Nephron progenitor cell (in vitro differentiated cells): Measurements from ENCODE around the gene USP38.

Source experiments
- DNase-seq: peaks from one replicate; pipeline ENCODE4 v3.0.0; 2021
- H3K27ac Mint-ChIP-seq: 2 replicates; pipeline ENCODE4 v1.8.0; 2021; ENCODE audit warnings: mild to moderate bottlenecking, moderate library complexity, mixed read lengths
- H3K27me3 Mint-ChIP-seq: 2 replicates; pipeline ENCODE4 v1.8.0; 2021; ENCODE audit warnings: mild to moderate bottlenecking, low read depth, mixed read lengths; ENCODE audit not compliant: poor library complexity
- H3K36me3 Mint-ChIP-seq: 2 replicates; pipeline ENCODE4 v1.8.0; 2021; ENCODE audit warnings: low read depth, mixed read lengths
- H3K4me1 Mint-ChIP-seq: 2 replicates; pipeline ENCODE4 v1.8.0; 2021; ENCODE audit warnings: mixed read lengths
- H3K4me3 Mint-ChIP-seq: 2 replicates; pipeline ENCODE4 v1.8.0; 2021; ENCODE audit warnings: mild to moderate bottlenecking, moderate library complexity, mixed read lengths
- H3K9me3 Mint-ChIP-seq: 2 replicates; pipeline ENCODE4 v1.8.0; 2021; ENCODE audit warnings: mild to moderate bottlenecking, moderate library complexity, mixed read lengths
- CTCF ChIP-seq: fragments of 200-600 bp; sonication (generic); IDR thresholded peaks from 2 replicates; pipeline ENCODE4 v1.5.0; 2021; ENCODE audit warnings: antibody characterized with exemption

The USP38 gene

DNA sequence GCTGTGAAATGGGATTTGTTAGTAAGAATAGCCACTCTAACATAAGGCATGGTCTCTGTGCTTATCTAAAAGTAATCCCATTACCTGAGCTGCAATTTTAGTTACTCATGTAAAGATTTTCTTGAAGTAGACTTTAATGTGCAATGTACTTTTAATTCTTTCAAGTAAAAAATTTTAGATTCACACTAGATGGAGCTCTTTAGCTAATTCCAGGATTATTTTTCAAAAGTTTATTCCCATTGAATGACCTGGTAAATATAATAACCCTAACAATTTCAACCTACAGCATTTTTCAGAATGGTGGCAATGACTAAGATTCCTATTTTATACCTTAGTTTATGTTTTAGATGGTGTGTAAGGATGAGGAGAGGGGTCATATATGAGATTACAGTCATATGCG, 18.1 kb downstream of the USP38 start:
- H3K27me3 Mint-ChIP-seq, result no peaks in the 10 kb centered on the region
- no peak for TF ChIP-seq CTCF
- peaks cover 68% of the 10 kb centered on the region for H3K36me3 Mint-ChIP-seq

GRCh38 chr4:143203577-143203976, 18.9 kb downstream of the USP38 start:
- no peaks in the 10 kb centered on the region for H3K4me1 Mint-ChIP-seq
- no peaks in the 10 kb centered on the region for H3K9me3 Mint-ChIP-seq
- no peak overlapping the region for H3K4me3 Mint-ChIP-seq
- no peaks in the 10 kb centered on the region for H3K27me3 Mint-ChIP-seq
- peaks cover 62% of the 10 kb centered on the region for H3K36me3 Mint-ChIP-seq
- TF ChIP-seq CTCF, result no peak
- no peak for DNase-seq
- no peak overlapping the region for H3K27ac Mint-ChIP-seq

More for the DNA sequence above, 18.1 kb downstream of the USP38 start:
- Mint-ChIP-seq H3K4me1 (no peaks in the 10 kb centered on the region), H3K4me3 (no peak overlapping the region), H3K27ac (no peak overlapping the region), H3K9me3 (no peaks in the 10 kb centered on the region)
- DNase-seq, result no peak

DNA sequence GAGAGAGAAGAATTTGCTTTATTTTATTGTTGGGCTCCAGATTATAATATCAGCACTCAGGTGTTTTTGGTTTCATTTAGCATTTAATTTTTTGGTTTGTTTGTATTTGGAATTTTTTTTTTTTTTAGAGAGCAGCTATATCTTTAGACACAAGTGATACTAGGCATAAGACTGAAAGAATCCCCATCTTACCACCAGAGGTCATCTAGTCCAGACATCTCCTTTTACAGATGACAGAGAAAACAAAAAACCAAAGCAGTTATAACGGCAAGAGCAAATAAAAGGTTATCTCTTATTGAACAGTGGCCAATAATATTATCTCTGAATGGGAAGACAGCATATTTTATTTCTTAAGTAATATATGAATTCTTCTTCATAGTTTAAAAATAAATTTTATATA, 22.8 kb downstream of the USP38 start:
- no peak for TF ChIP-seq CTCF
- Mint-ChIP-seq H3K9me3 (no peaks in the 10 kb centered on the region), H3K36me3 (peaks cover 47% of the 10 kb centered on the region), H3K4me1 (no peaks in the 10 kb centered on the region), H3K27ac (no peak overlapping the region), H3K27me3 (no peaks in the 10 kb centered on the region), H3K4me3 (no peak overlapping the region)
- no peak for DNase-seq

GRCh38 chr4:143212566-143212965, 27.8 kb downstream of the USP38 start:
- peaks cover 21% of the 10 kb centered on the region for H3K36me3 Mint-ChIP-seq
- no peaks in the 10 kb centered on the region for H3K9me3 Mint-ChIP-seq
- H3K4me1 Mint-ChIP-seq, result no peaks in the 10 kb centered on the region
- DNase-seq, result no peak
- no peak overlapping the region for H3K4me3 Mint-ChIP-seq
- no peak for TF ChIP-seq CTCF
- H3K27me3 Mint-ChIP-seq, result no peaks in the 10 kb centered on the region
- H3K27ac Mint-ChIP-seq, result no peak overlapping the region

- no peak overlapping the region for H3K27ac Mint-ChIP-seq
- H3K4me3 Mint-ChIP-seq, result no peak overlapping the region
Observed at GRCh38 chr4:143215873-143216272, 31.2 kb downstream of the USP38 start.

More at GRCh38 chr4:143215873-143216272, 31.2 kb downstream of the USP38 start:
- no peaks in the 10 kb centered on the region for H3K4me1 Mint-ChIP-seq
- H3K27me3 Mint-ChIP-seq, result no peaks in the 10 kb centered on the region
- no peak for DNase-seq
- no peaks in the 10 kb centered on the region for H3K9me3 Mint-ChIP-seq
- TF ChIP-seq CTCF, result no peak
- H3K36me3 Mint-ChIP-seq, result peaks cover 12% of the 10 kb centered on the region
